Measurements from ENCODE around the gene MTUS2. TPM values are rescaled to one million over a fixed set of nuclear protein-coding genes. Genes with fewer than 3 reads are reported as not detected.

The MTUS2 gene
- total and polyA plus RNA-seq, 10 donors = 0.20 to 3.2 (median 0.85) TPM

GRCh38 chr13:29117663-29118062, 297.5 kb downstream of the MTUS2 start:
- no peaks in the 10 kb centered on the region for H3K27me3 ChIP-seq (replicated peaks in 1 of 7)
- WGBS, 5 donors = 79 to 93% (median 88%) methylated on average over 8 of the region's 8 CpGs

GRCh38 chr13:29118471-29118870, 298.3 kb downstream of the MTUS2 start:
- 50 to 93% (median 68%) methylated on average over 1 of the region's 1 CpG for WGBS, 5 donors
- Histone ChIP-seq H3K9me3 (no peaks in the 10 kb centered on the region), H3K4me3 (no peak overlapping the region), H3K27me3 (replicated peaks in 1 of 7) (no peaks in the 10 kb centered on the region), H3K4me1 (no peaks in the 10 kb centered on the region), H3K36me3 (no peaks in the 10 kb centered on the region), H3K27ac (no peak overlapping the region)
- intact Hi-C loops (cut with DNase I; ENCODE audit: low total_unique reads) = no loop called here
- TF ChIP-seq POLR2A (IDR thresholded peaks at IDR 0.05) (no peak), POLR2AphosphoS5 (IDR thresholded peaks at IDR 0.05) (no peak), CTCF (IDR thresholded peaks at IDR 0.05 in 8 of 11, conservative IDR thresholded peaks at IDR 0.05 in 3 of 11) (no peak)
- no peak for DNase-seq

More at GRCh38 chr13:29117663-29118062, 297.5 kb downstream of the MTUS2 start:
- intact Hi-C loops (cut with DNase I; ENCODE audit: low total_unique reads) = no loop called here
- H3K9me3 ChIP-seq = no peaks in the 10 kb centered on the region
- H3K27ac ChIP-seq = no peak overlapping the region
- DNase-seq = no peak
- H3K4me3 ChIP-seq = no peak overlapping the region
- no peaks in the 10 kb centered on the region for H3K4me1 ChIP-seq
- no peaks in the 10 kb centered on the region for H3K36me3 ChIP-seq
- TF ChIP-seq POLR2AphosphoS5 (IDR thresholded peaks at IDR 0.05) (no peak), CTCF (IDR thresholded peaks at IDR 0.05 in 8 of 11, conservative IDR thresholded peaks at IDR 0.05 in 3 of 11) (no peak), POLR2A (IDR thresholded peaks at IDR 0.05) (no peak)

- DNase-seq = no peak
- Histone ChIP-seq H3K27ac (no peak overlapping the region), H3K27me3 (replicated peaks in 1 of 7) (no peaks in the 10 kb centered on the region), H3K36me3 (no peaks in the 10 kb centered on the region), H3K9me3 (no peaks in the 10 kb centered on the region), H3K4me3 (no peak overlapping the region), H3K4me1 (peaks cover 0 to 6% (median 0%) of the 10 kb centered on the region in 6 donors)
- TF ChIP-seq POLR2A (IDR thresholded peaks at IDR 0.05) (no peak), POLR2AphosphoS5 (IDR thresholded peaks at IDR 0.05) (no peak), CTCF (IDR thresholded peaks at IDR 0.05 in 8 of 11, conservative IDR thresholded peaks at IDR 0.05 in 3 of 11) (no peak)
- intact Hi-C loops (cut with DNase I; ENCODE audit: low total_unique reads) = no loop called here
- WGBS, 5 donors = 33 to 56% (median 45%) methylated on average over 5 of the region's 5 CpGs
Measured at GRCh38 chr13:29125191-29125933, 305.2 kb downstream of the MTUS2 start.

- DNase-seq = no peak
- no peak overlapping the region for H3K27ac ChIP-seq
- TF ChIP-seq CTCF (IDR thresholded peaks at IDR 0.05 in 8 of 11, conservative IDR thresholded peaks at IDR 0.05 in 3 of 11) (no peak), POLR2A (IDR thresholded peaks at IDR 0.05) (no peak)
- no peaks in the 10 kb centered on the region for H3K9me3 ChIP-seq
- WGBS, 5 donors = 32 to 52% (median 41%) methylated on average over 5 of the region's 5 CpGs
- H3K4me1 ChIP-seq = peaks cover 0 to 6% (median 0%) of the 10 kb centered on the region in 6 donors
- H3K27me3 ChIP-seq (replicated peaks in 1 of 7) = no peaks in the 10 kb centered on the region
- intact Hi-C loops (cut with DNase I; ENCODE audit: low total_unique reads) = no loop called here
- no peak overlapping the region for H3K4me3 ChIP-seq
- H3K36me3 ChIP-seq = no peaks in the 10 kb centered on the region
Measured at GRCh38 chr13:29125934-29126424, 305.8 kb downstream of the MTUS2 start.
